ENCODE results near the gene YAE1. TPM values are rescaled to one million over a fixed set of nuclear protein-coding genes. Genes with fewer than 3 reads are reported as not detected.

YAE1 gene
- total and polyA plus RNA-seq, 5 donors from 2014 or later: 3.7 to 23.3 (median 18.0) TPM

DNA sequence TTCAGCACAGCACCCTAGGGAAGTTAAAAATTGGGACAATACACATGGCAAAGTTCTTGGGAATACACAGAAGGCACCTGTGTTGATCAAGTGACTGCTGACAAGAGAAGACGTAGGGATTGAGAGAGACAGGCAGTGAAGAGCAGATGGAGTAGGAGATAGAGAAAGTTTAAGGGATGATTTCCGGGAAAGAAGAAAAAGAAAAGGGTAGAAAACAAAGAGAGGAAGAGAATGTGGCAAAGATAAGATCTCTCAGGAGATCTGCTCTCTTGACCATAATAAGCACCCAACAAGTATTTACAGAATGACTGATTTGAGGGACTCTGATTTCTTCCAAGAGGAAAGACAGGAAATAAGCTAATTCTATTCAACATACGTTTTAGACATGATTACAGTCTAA, 42.1 kb downstream of the YAE1 start:
- no peak for ATAC-seq (ENCODE audit: low read depth in 2 of 2)
- H3K36me3 Mint-ChIP-seq: no peaks in the 10 kb centered on the region
- no peak for DNase-seq
- H3K27ac Mint-ChIP-seq: peak overlapping the region in 2 of 3 donors; percentile 1 to 31
- peaks cover 5% of the 10 kb centered on the region for H3K27me3 ChIP-seq (ENCODE audit: control insufficient read depth, insufficient read depth, low read length)
- H3K4me1 Mint-ChIP-seq: peaks cover 30 to 63% (median 40%) of the 10 kb centered on the region in 4 donors
- no peaks in the 10 kb centered on the region for H3K36me3 ChIP-seq (ENCODE audit: control insufficient read depth, insufficient read depth, low read length)
- peaks cover 6% of the 10 kb centered on the region for H3K4me1 ChIP-seq (ENCODE audit: control insufficient read depth, insufficient read depth, low read length, poor library complexity, severe bottlenecking)
- no peak overlapping the region for H3K4me3 ChIP-seq (ENCODE audit: low read depth, low read length)
- peaks cover 0 to 5% (median 4%) of the 10 kb centered on the region in 7 donors for H3K9me3 Mint-ChIP-seq
- H3K27me3 Mint-ChIP-seq: peaks cover 22% of the 10 kb centered on the region
- no peak overlapping the region for H3K4me3 Mint-ChIP-seq
- H3K27ac ChIP-seq (ENCODE audit: insufficient read depth, low read length, poor library complexity, severe bottlenecking): no peak overlapping the region
- no peaks in the 10 kb centered on the region for H3K9me3 ChIP-seq (ENCODE audit: control insufficient read depth in 2 of 2, low read length in 2 of 2)

DNA sequence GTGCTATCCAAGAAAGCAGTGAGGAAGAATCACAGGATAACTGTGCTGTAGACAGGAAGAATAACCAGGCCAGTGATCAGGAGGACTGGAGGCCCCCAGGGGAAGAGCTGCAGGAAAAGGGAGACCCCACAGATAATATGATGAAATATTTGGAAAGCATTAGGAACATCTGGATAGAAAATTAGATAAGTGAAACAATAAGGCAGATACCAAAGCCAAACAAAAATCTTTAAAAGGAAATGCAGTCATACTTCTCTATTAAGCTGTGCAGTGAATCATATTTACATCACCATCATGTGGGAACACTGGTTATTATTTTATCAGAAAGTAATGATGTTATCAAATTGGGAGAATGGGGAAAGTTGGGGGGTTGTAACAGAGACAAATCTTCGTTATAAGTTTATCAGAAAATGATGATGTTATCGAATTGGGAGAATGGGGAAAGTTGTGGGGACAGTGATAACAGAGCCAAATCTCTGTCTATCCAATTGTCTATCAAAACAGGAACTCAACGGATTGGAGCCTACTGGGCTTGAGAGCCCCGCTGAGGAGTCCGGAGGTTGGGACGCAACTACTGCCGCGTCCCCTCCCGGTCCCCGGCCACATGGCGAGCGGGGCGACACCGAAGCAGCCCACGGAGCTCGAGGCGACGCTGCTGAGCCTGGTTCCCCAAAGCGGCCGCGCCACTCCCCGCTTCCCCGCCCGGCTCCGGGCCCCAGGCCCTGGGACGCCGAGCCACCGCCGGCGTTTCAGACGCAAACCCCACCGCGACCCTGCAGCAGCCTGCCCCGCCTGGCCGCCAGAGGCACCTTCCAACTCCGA, 43.1 kb downstream of the YAE1 start:
- Histone ChIP-seq H3K4me1 (ENCODE audit: control insufficient read depth, insufficient read depth, low read length, poor library complexity, severe bottlenecking) (peaks cover 6% of the 10 kb centered on the region), H3K27me3 (ENCODE audit: control insufficient read depth, insufficient read depth, low read length) (peaks cover 5% of the 10 kb centered on the region), H3K36me3 (ENCODE audit: control insufficient read depth, insufficient read depth, low read length) (no peaks in the 10 kb centered on the region), H3K4me3 (ENCODE audit: low read depth, low read length) (no peak overlapping the region), H3K27ac (ENCODE audit: insufficient read depth, low read length, poor library complexity, severe bottlenecking) (no peak overlapping the region), H3K9me3 (ENCODE audit: control insufficient read depth in 2 of 2, low read length in 2 of 2) (no peaks in the 10 kb centered on the region)
- Mint-ChIP-seq H3K4me1 (peaks cover 23 to 54% (median 35%) of the 10 kb centered on the region in 4 donors), H3K27me3 (peaks cover 26% of the 10 kb centered on the region), H3K36me3 (no peaks in the 10 kb centered on the region), H3K4me3 (peak overlapping the region in 3 of 4 donors; percentile 23 to 66 (median 44)), H3K9me3 (peaks cover 0 to 3% (median 0%) of the 10 kb centered on the region in 7 donors), H3K27ac (peak overlapping the region; percentile 49 to 93 (median 62))
- DNase-seq: no peak
- peak; percentile 48 for ATAC-seq (ENCODE audit: low read depth in 2 of 2)

GRCh38 chr7:39609935-39610263, 43.7 kb downstream of the YAE1 start:
- DNase-seq (no peak), ATAC-seq (ENCODE audit: low read depth in 2 of 2) (no peak)
- Histone ChIP-seq H3K27ac (ENCODE audit: insufficient read depth, low read length, poor library complexity, severe bottlenecking) (no peak overlapping the region), H3K4me1 (ENCODE audit: control insufficient read depth, insufficient read depth, low read length, poor library complexity, severe bottlenecking) (peaks cover 6% of the 10 kb centered on the region), H3K9me3 (ENCODE audit: control insufficient read depth in 2 of 2, low read length in 2 of 2) (no peaks in the 10 kb centered on the region), H3K36me3 (ENCODE audit: control insufficient read depth, insufficient read depth, low read length) (no peaks in the 10 kb centered on the region), H3K4me3 (ENCODE audit: low read depth, low read length) (no peak overlapping the region), H3K27me3 (ENCODE audit: control insufficient read depth, insufficient read depth, low read length) (peaks cover 5% of the 10 kb centered on the region)
- peaks cover 0 to 3% (median 0%) of the 10 kb centered on the region in 7 donors for H3K9me3 Mint-ChIP-seq
- H3K4me3 Mint-ChIP-seq: peak overlapping the region in 2 of 4 donors; percentile 44 to 66
- H3K36me3 Mint-ChIP-seq: no peaks in the 10 kb centered on the region
- H3K27ac Mint-ChIP-seq: peak overlapping the region; percentile 49 to 93 (median 62)
- peaks cover 26% of the 10 kb centered on the region for H3K27me3 Mint-ChIP-seq
- peaks cover 23 to 50% (median 32%) of the 10 kb centered on the region in 4 donors for H3K4me1 Mint-ChIP-seq

DNA sequence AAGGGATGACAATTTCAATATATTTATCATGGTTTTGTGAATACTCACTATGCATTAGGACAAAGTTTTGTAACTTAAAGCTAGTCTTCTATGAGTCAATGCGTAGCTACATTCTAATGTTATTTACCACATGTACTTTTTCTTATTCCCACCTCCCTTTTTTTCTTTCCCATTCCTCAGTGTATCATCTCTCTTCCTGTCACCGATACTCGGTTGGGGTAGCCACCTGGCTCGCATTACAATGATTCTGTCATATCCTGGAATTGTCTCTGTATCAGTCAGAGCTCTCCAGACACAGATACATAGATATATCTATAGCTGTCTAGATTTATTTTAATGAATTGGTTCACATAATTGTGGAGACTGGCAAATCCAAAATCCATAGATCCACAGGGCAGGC, 47.4 kb downstream of the YAE1 start:
- Mint-ChIP-seq H3K36me3 (no peaks in the 10 kb centered on the region), H3K9me3 (peaks cover 0 to 2% (median 0%) of the 10 kb centered on the region in 7 donors), H3K27ac (no peak overlapping the region), H3K27me3 (peaks cover 32% of the 10 kb centered on the region), H3K4me3 (no peak overlapping the region), H3K4me1 (peaks cover 1 to 17% (median 10%) of the 10 kb centered on the region in 4 donors)
- Histone ChIP-seq H3K27me3 (ENCODE audit: control insufficient read depth, insufficient read depth, low read length) (peaks cover 7% of the 10 kb centered on the region), H3K4me3 (ENCODE audit: low read depth, low read length) (no peak overlapping the region), H3K36me3 (ENCODE audit: control insufficient read depth, insufficient read depth, low read length) (no peaks in the 10 kb centered on the region), H3K4me1 (ENCODE audit: control insufficient read depth, insufficient read depth, low read length, poor library complexity, severe bottlenecking) (no peaks in the 10 kb centered on the region), H3K9me3 (ENCODE audit: control insufficient read depth in 2 of 2, low read length in 2 of 2) (no peaks in the 10 kb centered on the region), H3K27ac (ENCODE audit: insufficient read depth, low read length, poor library complexity, severe bottlenecking) (no peak overlapping the region)
- DNase-seq (no peak), ATAC-seq (ENCODE audit: low read depth in 2 of 2) (no peak)

DNA sequence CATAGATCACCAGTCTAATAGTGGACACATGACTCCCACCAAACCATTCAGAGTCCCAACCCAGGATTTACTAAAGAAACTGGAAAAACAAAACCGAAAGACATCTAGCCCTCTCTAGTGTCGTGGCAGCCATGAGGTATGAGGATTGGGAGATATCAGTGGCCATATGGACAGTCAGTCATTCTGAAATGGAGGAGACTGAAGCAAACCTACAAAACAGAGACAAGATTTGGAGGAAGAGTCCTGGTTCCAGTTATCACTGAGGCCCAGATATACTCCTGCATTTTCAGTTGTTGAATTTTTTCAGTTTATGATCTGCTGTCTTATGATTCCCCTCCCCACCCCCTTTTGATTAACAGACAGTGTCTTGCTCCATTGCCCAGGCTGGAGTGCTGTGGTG, 48.1 kb downstream of the YAE1 start:
- Histone ChIP-seq H3K9me3 (ENCODE audit: control insufficient read depth in 2 of 2, low read length in 2 of 2) (no peaks in the 10 kb centered on the region), H3K4me1 (ENCODE audit: control insufficient read depth, insufficient read depth, low read length, poor library complexity, severe bottlenecking) (no peaks in the 10 kb centered on the region), H3K27me3 (ENCODE audit: control insufficient read depth, insufficient read depth, low read length) (peaks cover 7% of the 10 kb centered on the region), H3K27ac (ENCODE audit: insufficient read depth, low read length, poor library complexity, severe bottlenecking) (no peak overlapping the region), H3K4me3 (ENCODE audit: low read depth, low read length) (no peak overlapping the region), H3K36me3 (ENCODE audit: control insufficient read depth, insufficient read depth, low read length) (no peaks in the 10 kb centered on the region)
- peaks cover 25% of the 10 kb centered on the region for H3K27me3 Mint-ChIP-seq
- no peaks in the 10 kb centered on the region for H3K36me3 Mint-ChIP-seq
- DNase-seq: no peak
- H3K4me1 Mint-ChIP-seq: peaks cover under 1 to 11% (median 8%) of the 10 kb centered on the region in 4 donors
- H3K27ac Mint-ChIP-seq: peak overlapping the region in 1 of 3 donors; percentile 15
- H3K4me3 Mint-ChIP-seq: no peak overlapping the region
- H3K9me3 Mint-ChIP-seq: peaks cover 0 to 2% (median 0%) of the 10 kb centered on the region in 7 donors
- ATAC-seq (ENCODE audit: low read depth in 2 of 2): no peak

- Mint-ChIP-seq H3K4me3 (no peak overlapping the region), H3K4me1 (peaks cover 0 to 8% (median 3%) of the 10 kb centered on the region in 4 donors), H3K27me3 (peaks cover 18% of the 10 kb centered on the region), H3K9me3 (peaks cover 0 to 2% (median 0%) of the 10 kb centered on the region in 7 donors), H3K36me3 (no peaks in the 10 kb centered on the region), H3K27ac (peak overlapping the region in 1 of 3 donors; percentile 93)
- H3K36me3 ChIP-seq (ENCODE audit: control insufficient read depth, insufficient read depth, low read length): no peaks in the 10 kb centered on the region
- no peak overlapping the region for H3K27ac ChIP-seq (ENCODE audit: insufficient read depth, low read length, poor library complexity, severe bottlenecking)
- no peak for ATAC-seq (ENCODE audit: low read depth in 2 of 2)
- H3K4me1 ChIP-seq (ENCODE audit: control insufficient read depth, insufficient read depth, low read length, poor library complexity, severe bottlenecking): no peaks in the 10 kb centered on the region
- H3K4me3 ChIP-seq (ENCODE audit: low read depth, low read length): no peak overlapping the region
- H3K9me3 ChIP-seq (ENCODE audit: control insufficient read depth in 2 of 2, low read length in 2 of 2): no peaks in the 10 kb centered on the region
- DNase-seq: no peak
- H3K27me3 ChIP-seq (ENCODE audit: control insufficient read depth, insufficient read depth, low read length): peaks cover 5% of the 10 kb centered on the region
These were observed 49.3 kb downstream of the YAE1 start for GRCh38 chr7:39615350-39615975.

GRCh38 chr7:39616138-39616537, 49.9 kb downstream of the YAE1 start:
- H3K9me3 Mint-ChIP-seq: peaks cover 0 to 2% (median 0%) of the 10 kb centered on the region in 7 donors
- H3K36me3 Mint-ChIP-seq: no peaks in the 10 kb centered on the region
- peaks cover 18% of the 10 kb centered on the region for H3K27me3 Mint-ChIP-seq
- H3K27ac Mint-ChIP-seq: no peak overlapping the region
- ATAC-seq (ENCODE audit: low read depth in 2 of 2): no peak
- Histone ChIP-seq H3K36me3 (ENCODE audit: control insufficient read depth, insufficient read depth, low read length) (no peaks in the 10 kb centered on the region), H3K9me3 (ENCODE audit: control insufficient read depth in 2 of 2, low read length in 2 of 2) (no peaks in the 10 kb centered on the region), H3K4me3 (ENCODE audit: low read depth, low read length) (no peak overlapping the region), H3K27ac (ENCODE audit: insufficient read depth, low read length, poor library complexity, severe bottlenecking) (no peak overlapping the region), H3K4me1 (ENCODE audit: control insufficient read depth, insufficient read depth, low read length, poor library complexity, severe bottlenecking) (no peaks in the 10 kb centered on the region), H3K27me3 (ENCODE audit: control insufficient read depth, insufficient read depth, low read length) (peaks cover 5% of the 10 kb centered on the region)
- no peak overlapping the region for H3K4me3 Mint-ChIP-seq
- H3K4me1 Mint-ChIP-seq: peaks cover 0 to 8% (median 1%) of the 10 kb centered on the region in 4 donors
- DNase-seq: no peak
